Measurements from ENCODE around the gene PRSS1.
"Not testable (repeated sequence)": the region's sequence is repeated elsewhere in the genome, so short reads cannot be mapped to it uniquely, and the experiment has no call there.

GRCh38 chr7:142700935-142701334 is 48.3 kb upstream of the PRSS1 start:
- not testable (repeated sequence) for TF ChIP-seq CTCF (IDR thresholded peaks at IDR 0.05; ENCODE audit: extremely low read depth in 1 of 2, insufficient read depth in 1 of 2, low read depth in 1 of 2, low read length in 2 of 2); POLR2AphosphoS5 (IDR thresholded peaks at IDR 0.05; ENCODE audit: insufficient read depth, low read depth, low read length); MYC (IDR thresholded peaks at IDR 0.05; ENCODE audit: low read depth, low read length); POLR2A (IDR thresholded peaks at IDR 0.05; ENCODE audit: low read depth, low read length); EZH2 (IDR thresholded peaks at IDR 0.05; ENCODE audit: borderline replicate concordance, low read depth, low read length, severe bottlenecking); MAX (IDR thresholded peaks at IDR 0.05; ENCODE audit: insufficient read depth, insufficient read length); FOS (IDR thresholded peaks at IDR 0.05; ENCODE audit: borderline replicate concordance, insufficient read depth, low read length); JUN (IDR thresholded peaks at IDR 0.05; ENCODE audit: borderline replicate concordance, insufficient read depth, insufficient read length, low read depth)

Measured in endothelial cell of umbilical vein (primary cell).